Measurements from ENCODE around the gene TRABD. TPM values are rescaled to one million over a fixed set of nuclear protein-coding genes. Genes with fewer than 3 reads are reported as not detected.

The TRABD gene
- total RNA-seq, 4 donors from 2014 or later = 26.6 to 51.9 (median 31.5) TPM

GRCh38 chr22:50233223-50233622, 47.5 kb downstream of the TRABD start:
- Histone ChIP-seq H3K36me3 (peaks cover 5 to 9% of the 10 kb centered on the region in 2 donors), H3K9me3 (no peaks in the 10 kb centered on the region), H3K27me3 (no peaks in the 10 kb centered on the region), H3K4me1 (no peaks in the 10 kb centered on the region), H3K27ac (no peak overlapping the region), H3K4me3 (replicated peaks in 1 of 3) (no peak overlapping the region)
- 95% methylated on average over 15 to 18 of the region's 18 CpGs for WGBS, 2 donors
- intact Hi-C loops (cut with DNase I) = no loop called here
- DNase-seq = no peak
- TF ChIP-seq CTCF (IDR thresholded peaks at IDR 0.05) (no peak), POLR2A (IDR thresholded peaks at IDR 0.05) (no peak)

GRCh38 chr22:50236731-50237409, 51.2 kb downstream of the TRABD start:
- Histone ChIP-seq H3K9me3 (no peaks in the 10 kb centered on the region), H3K4me1 (peaks cover 6 to 14% of the 10 kb centered on the region in 2 donors), H3K27ac (no peak overlapping the region), H3K36me3 (peaks cover 9 to 13% of the 10 kb centered on the region in 2 donors), H3K4me3 (replicated peaks in 1 of 3) (no peak overlapping the region), H3K27me3 (no peaks in the 10 kb centered on the region)
- TF ChIP-seq POLR2A (IDR thresholded peaks at IDR 0.05) (no peak), CTCF (IDR thresholded peaks at IDR 0.05) (peak in 1 of 6 experiments; percentile 9)
- 82 to 85% methylated on average over 10 to 11 of the region's 11 CpGs for WGBS, 2 donors
- intact Hi-C loops (cut with DNase I) = no loop called here
- no peak for DNase-seq

GRCh38 chr22:50238755-50239154, 53.0 kb downstream of the TRABD start:
- H3K4me1 ChIP-seq = peaks cover 23 to 30% of the 10 kb centered on the region in 2 donors
- H3K36me3 ChIP-seq = peaks cover 2 to 10% of the 10 kb centered on the region in 2 donors
- DNase-seq = no peak
- TF ChIP-seq CTCF (IDR thresholded peaks at IDR 0.05) (no peak), POLR2A (IDR thresholded peaks at IDR 0.05) (no peak)
- intact Hi-C loops (cut with DNase I) = no loop called here
- no peak overlapping the region for H3K27ac ChIP-seq
- H3K4me3 ChIP-seq (replicated peaks in 1 of 3) = no peak overlapping the region
- no peaks in the 10 kb centered on the region for H3K9me3 ChIP-seq
- 88 to 89% methylated on average over 4 to 8 of the region's 9 CpGs for WGBS, 2 donors
- H3K27me3 ChIP-seq = no peaks in the 10 kb centered on the region

- TF ChIP-seq POLR2A (IDR thresholded peaks at IDR 0.05) = no peak
- no peak for TF ChIP-seq CTCF (IDR thresholded peaks at IDR 0.05)
- DNase-seq = no peak
- peaks cover 4 to 10% of the 10 kb centered on the region in 2 donors for H3K36me3 ChIP-seq
- H3K4me1 ChIP-seq = peaks cover 34 to 39% of the 10 kb centered on the region in 2 donors
- intact Hi-C loops (cut with DNase I) = loop anchor here (10.0 kb wide), 1 partner anchor 262 kb away; the partner anchor contains the start of genes LMF2 and NCAPH2
- peak overlapping the region in 1 of 3 donors; percentile 77 for H3K4me3 ChIP-seq (replicated peaks in 1 of 3)
- no peaks in the 10 kb centered on the region for H3K9me3 ChIP-seq
- 71 to 72% methylated on average over 14 of the region's 14 CpGs for WGBS, 2 donors
- no peak overlapping the region for H3K27ac ChIP-seq
- no peaks in the 10 kb centered on the region for H3K27me3 ChIP-seq
These were observed 56.8 kb downstream of the TRABD start for GRCh38 chr22:50242406-50242949.

All from thyroid gland (tissue), 4 donors.